B cell (primary cell): Measurements from ENCODE around the gene SCN2B.

Experiments used
- CTCF ChIP-seq: fragments of 200-600 bp; IDR thresholded peaks from one replicate; pipeline ENCODE4 v1.8.0; 2022; ENCODE audit warnings: antibody characterized with exemption, mild to moderate bottlenecking
- EZH2 ChIP-seq: IDR thresholded peaks from 2 replicates; pipeline ENCODE4 v1.6.1; 2012; ENCODE audit warnings: borderline replicate concordance, low read depth, mild to moderate bottlenecking, moderate library complexity, low read length; ENCODE audit not compliant: insufficient read depth, poor library complexity, severe bottlenecking

GRCh38 chr11:118175993-118176777 lies at the start of gene SCN2B:
- no peak for TF ChIP-seq CTCF
- TF ChIP-seq EZH2, result no peak
